ENCODE measurements around the gene MAP3K8. TPM values are rescaled to one million over a fixed set of nuclear protein-coding genes. Genes with fewer than 3 reads are reported as not detected.
A peak's percentile ranks its signal among the peaks of the same experiment; 100 is the strongest.
"Not testable (repeated sequence)": the region's sequence is repeated elsewhere in the genome, so short reads cannot be mapped to it uniquely, and the experiment has no call there.

The MAP3K8 gene
- total and polyA plus RNA-seq, 12 donors = 2.7 to 19.2 (median 6.9) TPM

GRCh38 chr10:30467651-30468338 lies 33.8 kb downstream of the MAP3K8 start:
- Histone ChIP-seq H3K4me1 (peaks cover 0 to 22% (median 0%) of the 10 kb centered on the region in 9 donors), H3K27me3 (no peaks in the 10 kb centered on the region), H3K36me3 (peaks cover 0 to 2% (median 0%) of the 10 kb centered on the region in 9 donors), H3K4me3 (no peak overlapping the region), H3K27ac (peak overlapping the region in 1 of 10 donors; percentile 63), H3K9me3 (no peaks in the 10 kb centered on the region)
- intact Hi-C loops (cut with DNase I) = no loop called here
- DNase-seq (no peak), ATAC-seq (peak in 2 of 8 donors; percentile 42 to 52)
- WGBS, 2 donors = 78 to 86% methylated on average over 4 of the region's 4 CpGs
- no peak for TF ChIP-seq CTCF (IDR thresholded peaks at IDR 0.05)

GRCh38 chr10:30472414-30473155 lies 38.6 kb downstream of the MAP3K8 start:
- ATAC-seq (peak in 1 of 8 donors; percentile 20), DNase-seq (no peak)
- Histone ChIP-seq H3K4me3 (no peak overlapping the region), H3K4me1 (peaks cover 0 to 9% (median 0%) of the 10 kb centered on the region in 9 donors), H3K27ac (no peak overlapping the region), H3K9me3 (no peaks in the 10 kb centered on the region), H3K27me3 (peaks cover 0 to 5% (median 0%) of the 10 kb centered on the region in 7 donors), H3K36me3 (no peaks in the 10 kb centered on the region)
- TF ChIP-seq CTCF (IDR thresholded peaks at IDR 0.05) = no peak
- intact Hi-C loops (cut with DNase I) = no loop called here
- 79 to 83% methylated on average over 4 of the region's 4 CpGs for WGBS, 2 donors

DNA sequence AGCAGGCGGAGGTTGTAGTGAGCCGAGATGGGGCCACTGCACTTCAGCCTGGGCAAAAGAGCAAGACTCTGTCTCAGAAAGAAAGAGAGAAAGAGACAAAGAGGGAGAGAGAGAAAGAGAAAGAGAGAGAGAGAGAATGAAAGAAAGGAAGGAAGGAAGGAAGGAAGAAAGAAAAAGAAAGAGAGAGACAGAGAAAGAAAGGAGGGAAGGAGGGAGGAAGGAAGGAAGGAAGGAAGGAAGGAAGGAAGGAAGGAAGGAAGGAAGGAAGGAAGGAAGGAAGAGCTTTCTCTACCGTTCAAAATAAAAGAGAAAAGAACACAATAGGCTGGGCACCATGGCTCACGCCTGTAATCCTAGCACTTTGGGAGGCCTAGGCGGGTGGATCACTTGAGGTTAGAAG lies 41.5 kb downstream of the MAP3K8 start:
- ATAC-seq; H3K27ac ChIP-seq; H3K4me3 ChIP-seq; DNase-seq; H3K36me3 ChIP-seq; H3K4me1 ChIP-seq; H3K9me3 ChIP-seq; H3K27me3 ChIP-seq; intact Hi-C loops (cut with DNase I): not testable (repeated sequence)
- WGBS, 2 donors = 69 to 79% methylated on average over 5 of the region's 5 CpGs

DNA sequence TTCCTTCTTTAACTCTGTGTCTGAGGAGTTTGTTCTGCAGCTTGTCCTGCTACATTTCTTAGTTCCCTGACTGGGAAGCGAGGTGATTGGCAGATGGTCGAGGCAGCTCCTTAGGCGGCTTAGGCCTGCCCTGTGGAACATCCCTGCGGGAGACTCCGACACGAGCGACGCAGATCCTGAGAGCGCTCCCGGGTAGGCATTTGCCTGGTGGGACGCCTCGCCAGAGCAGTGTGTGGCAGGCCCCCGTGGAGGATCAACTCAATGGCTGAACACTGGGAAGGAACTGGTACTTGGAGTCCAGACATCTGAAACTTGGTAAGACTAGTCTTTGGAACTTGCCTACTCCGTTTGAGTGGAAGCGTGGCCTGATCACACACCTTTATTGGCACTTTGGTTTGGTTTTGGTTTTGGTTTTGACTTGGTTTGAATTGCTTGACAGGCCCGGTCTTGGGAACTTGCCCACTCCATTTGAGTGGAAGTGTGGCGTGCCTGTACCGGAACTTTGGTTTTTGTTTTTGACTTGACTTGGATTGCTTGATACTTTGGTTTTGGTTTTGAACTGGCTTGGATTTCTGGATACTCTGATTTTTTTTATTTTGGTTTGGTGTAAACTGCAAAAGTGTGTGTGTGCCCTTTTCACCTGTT lies 42.6 kb downstream of the MAP3K8 start:
- no peak for DNase-seq
- H3K27me3 ChIP-seq = peaks cover 0 to 5% (median 0%) of the 10 kb centered on the region in 7 donors
- intact Hi-C loops (cut with DNase I) = no loop called here

DNA sequence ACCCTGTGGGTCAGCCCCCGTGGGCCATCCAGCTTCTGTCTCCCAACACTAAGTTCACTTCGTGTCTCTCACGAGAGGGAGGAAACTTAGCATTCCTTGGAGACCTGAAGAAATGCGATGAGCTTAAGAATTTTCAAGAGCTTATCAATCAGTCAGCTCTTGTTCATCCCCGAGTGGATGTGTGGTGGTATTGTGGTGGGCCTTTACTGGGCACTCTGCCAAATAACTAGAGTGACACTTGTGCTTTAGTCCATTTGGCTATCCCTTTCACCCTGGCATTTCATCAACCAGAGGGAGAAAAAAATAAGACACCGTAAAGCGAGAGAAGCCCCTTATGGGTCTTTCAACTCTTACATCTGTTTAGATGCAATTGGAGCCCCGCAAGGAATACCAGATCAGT lies 45.5 kb downstream of the MAP3K8 start:
- H3K27me3 ChIP-seq; H3K27ac ChIP-seq; ATAC-seq; H3K4me3 ChIP-seq; H3K4me1 ChIP-seq; intact Hi-C loops (cut with DNase I); H3K36me3 ChIP-seq; DNase-seq: not testable (repeated sequence)
- peaks cover 0 to 30% (median 0%) of the 10 kb centered on the region in 11 donors for H3K9me3 ChIP-seq
- 70 to 76% methylated on average over 8 of the region's 8 CpGs for WGBS, 2 donors

More for the DNA sequence above, 42.6 kb downstream of the MAP3K8 start:
- H3K4me3 ChIP-seq = no peak overlapping the region
- no peak for TF ChIP-seq CTCF (IDR thresholded peaks at IDR 0.05)
- peaks cover 0 to 3% (median 0%) of the 10 kb centered on the region in 11 donors for H3K9me3 ChIP-seq
- no peak overlapping the region for H3K27ac ChIP-seq
- ATAC-seq = no peak
- H3K4me1 ChIP-seq = peaks cover 0 to 3% (median 0%) of the 10 kb centered on the region in 9 donors
- 91 to 96% methylated on average over 18 of the region's 18 CpGs for WGBS, 2 donors
- no peaks in the 10 kb centered on the region for H3K36me3 ChIP-seq

Data from heart right ventricle (tissue), 16 donors.